HG03521 (cell line): Measurements from ENCODE around the gene FAM241B.

Experiments
- ATAC-seq: cut with Tn5 transposase; IDR thresholded peaks from one replicate; pipeline ENCODE4 v1.9.1; 2021; ENCODE audit warnings: mild to moderate bottlenecking, moderate library complexity; ENCODE audit not compliant: unreplicated experiment

Gene FAM241B, protein sequence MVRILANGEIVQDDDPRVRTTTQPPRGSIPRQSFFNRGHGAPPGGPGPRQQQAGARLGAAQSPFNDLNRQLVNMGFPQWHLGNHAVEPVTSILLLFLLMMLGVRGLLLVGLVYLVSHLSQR

DNA sequence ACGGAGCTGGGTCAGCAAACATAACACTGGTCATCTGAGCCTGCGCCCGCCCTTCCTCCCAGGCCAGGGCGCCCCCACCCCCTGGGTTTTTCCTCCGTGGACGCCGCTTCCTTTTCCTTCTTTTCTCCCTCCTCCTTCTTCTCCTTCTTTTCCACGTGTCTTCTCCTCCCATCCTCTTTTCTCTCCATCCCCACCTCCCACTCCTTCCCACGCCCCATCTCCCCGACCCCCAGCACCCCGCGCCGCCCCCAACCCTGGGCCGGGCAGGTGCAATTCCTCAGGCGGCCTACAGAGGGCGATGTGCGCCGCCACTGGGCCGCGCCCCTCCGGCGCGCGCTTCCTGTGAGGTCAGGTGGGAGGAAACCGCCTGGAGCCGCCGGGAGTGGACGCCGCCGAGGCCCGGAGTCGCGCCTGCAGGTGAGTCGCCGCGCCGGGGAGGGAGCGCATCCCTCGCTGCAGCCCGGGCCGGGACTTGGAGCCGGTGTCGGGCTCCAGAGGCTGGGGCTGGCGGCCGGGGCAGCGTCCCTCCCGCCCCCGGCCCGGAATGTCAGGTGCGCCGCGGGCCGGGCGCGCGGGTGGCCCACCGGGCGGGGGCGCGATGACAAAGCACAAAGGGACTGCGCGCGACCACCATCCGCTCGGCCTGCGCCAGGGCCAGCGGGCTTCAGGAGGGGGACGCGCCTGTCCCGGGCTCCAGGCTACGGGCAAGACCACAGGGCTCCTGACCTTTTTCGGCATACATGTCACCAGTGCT is at the start of gene FAM241B:
FAM241B (plus strand) TSS at position 351 of the 754 bp plus-strand sequence. CDS start 1,497 bp downstream, outside the sequence.
- no peak for ATAC-seq

DNA sequence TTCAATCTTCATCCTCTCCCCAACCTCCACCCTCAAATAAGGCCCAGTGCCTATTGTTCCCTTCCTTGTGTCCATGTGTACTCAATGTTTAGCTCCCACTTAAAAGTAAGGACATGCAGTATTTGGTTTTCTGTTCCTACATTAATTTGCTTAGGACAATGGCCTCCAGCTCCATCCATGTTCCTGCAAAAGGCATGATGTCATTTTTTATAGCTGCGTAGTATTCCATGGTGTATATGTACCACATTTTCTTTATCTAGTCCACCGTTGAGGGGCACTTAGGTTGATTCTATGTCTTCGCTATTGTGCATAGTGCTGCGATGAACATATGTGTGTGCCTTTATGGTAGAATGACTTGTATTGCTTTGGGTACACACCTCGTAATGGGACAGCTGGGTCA is 49.6 kb upstream of the FAM241B start:
- ATAC-seq = no peak

DNA sequence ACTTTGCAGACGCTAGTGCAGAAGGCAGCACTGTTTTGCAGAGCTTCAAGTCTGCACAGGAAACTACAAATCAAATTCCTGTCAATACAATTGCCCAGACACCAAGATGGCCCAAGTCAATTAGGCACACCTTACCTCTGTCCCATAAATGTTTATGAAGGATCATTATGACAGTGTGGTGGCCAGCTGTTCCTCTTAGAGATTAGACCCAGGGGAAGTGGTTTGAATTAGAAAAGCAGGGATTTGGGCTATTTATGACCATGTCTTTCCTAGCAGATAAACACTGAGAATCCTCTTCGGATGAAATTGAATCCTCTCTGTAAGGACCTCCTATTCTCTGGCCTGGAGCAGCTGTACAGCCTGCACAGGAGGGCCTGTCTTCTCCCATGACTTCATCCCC is 46.9 kb upstream of the FAM241B start:
- ATAC-seq = no peak

DNA sequence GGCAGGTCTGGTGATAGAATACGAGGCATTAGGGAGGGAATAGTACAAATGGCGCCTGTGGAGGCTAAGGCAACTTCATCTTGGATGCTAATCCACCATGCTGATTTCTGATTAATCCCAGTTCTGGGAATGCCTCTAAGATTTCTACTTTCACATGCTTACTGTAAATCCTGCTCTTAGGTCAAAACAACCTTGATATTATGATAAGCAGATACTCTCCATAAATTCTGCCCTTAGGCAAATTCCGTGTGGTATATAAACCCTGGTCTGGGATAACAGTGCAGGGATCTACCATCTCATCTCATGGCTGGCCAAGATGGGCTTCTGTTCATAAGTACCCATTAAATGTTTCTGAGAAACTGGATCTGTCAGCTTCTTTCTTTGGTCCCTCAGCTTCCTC is 45.4 kb upstream of the FAM241B start:
- no peak for ATAC-seq

DNA sequence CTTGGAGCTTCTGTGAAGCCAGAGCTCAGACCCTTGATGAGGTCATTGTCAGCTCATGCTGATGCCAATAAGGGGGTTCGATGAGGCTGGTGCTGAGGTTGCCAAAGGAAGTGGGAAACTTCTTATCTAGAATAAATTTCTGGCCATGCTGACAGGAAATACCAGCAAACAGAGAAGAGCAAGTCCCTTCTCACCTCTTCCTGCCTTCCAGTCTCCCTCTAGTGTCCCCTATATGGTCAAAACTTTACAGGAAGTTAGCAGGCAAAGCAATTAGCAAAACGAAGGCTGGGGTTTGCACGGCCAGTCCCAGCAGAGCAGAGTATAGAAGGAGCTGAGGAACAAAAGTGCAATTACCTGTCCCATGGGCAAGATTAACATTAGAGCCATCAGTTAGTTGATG is 41.7 kb upstream of the FAM241B start:
- no peak for ATAC-seq

DNA sequence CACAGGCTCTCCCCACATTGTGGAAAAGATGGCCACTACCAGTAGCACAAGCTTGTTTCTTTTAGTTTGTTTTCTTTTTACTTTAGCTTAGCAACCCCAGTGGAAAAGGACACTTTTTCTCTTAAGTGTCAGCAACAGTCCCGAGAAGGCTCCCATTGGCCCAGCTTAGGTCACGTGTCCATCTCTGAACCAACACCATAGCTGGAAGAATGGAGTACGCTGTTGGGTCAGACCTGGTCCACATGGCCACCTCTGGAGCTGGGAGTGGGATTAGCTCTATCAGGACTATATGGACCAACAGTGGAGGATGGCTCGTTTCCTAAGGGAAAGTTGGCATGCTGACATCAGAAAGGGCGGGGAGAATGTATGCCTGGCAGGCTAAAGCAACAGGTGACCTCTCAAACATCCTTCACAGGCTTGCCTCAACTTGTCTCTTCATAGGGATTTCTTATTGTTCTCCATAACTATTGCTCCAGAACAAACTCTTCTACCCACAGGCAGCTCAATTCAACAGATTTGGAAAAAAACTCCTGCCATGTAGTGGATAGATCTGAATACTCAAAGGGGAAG is 29.2 kb upstream of the FAM241B start:
- ATAC-seq = no peak

DNA sequence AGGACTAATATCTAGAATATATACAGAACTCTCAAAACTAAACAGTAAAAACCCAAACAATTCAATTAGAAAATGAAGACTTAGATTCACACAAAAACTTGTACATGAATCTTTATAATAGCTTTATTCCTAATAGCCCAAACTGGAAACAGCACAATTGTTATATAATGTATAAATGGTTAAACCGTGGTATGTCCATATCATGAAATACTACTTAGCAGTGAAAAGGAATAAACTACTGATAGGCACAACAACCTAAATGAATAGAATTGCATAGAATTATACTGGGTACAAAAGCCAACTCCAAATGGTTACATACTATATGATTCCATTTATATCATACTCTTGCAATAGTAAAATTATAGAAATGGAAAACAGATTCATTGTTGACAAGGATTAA is 21.0 kb upstream of the FAM241B start:
- ATAC-seq = no peak

DNA sequence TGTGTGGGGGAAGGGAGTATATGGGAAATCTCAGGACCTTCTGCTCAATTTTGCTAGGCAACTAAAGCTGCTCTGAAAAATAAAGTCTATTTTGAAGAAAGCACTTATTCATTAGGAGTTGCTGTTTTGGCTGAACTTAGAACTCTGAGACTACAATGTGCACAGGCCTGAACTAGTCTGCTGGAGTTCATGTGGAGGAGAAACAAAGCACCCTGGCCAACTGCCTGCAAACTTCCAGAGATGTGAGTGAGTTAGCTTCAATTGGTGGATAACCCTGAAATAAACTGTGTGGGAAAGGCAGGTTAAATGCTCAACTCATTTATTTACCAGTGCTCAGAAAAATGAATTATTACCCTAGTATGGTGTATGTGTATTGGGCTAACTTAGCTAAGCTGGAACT is 17.3 kb upstream of the FAM241B start:
- ATAC-seq = no peak

DNA sequence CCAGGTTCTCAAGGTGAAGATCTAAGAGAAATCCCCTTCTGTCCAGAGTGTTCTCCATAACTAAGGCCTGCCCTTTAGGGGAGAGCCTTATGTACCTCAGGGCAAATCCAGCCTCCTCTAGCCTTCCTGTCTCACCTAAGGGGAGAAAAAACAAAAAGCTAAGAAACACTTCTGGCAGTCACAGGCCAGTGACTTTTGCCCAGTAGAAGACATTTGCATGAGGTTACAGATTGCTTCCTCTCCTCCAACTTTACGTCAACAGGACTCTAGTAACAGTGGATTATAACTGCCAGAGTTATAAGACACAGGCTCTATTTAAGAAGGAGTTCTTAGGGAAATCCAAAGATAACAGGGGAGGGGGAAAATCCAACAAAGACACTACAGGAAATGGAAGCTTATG is 15.9 kb upstream of the FAM241B start:
- ATAC-seq = no peak

DNA sequence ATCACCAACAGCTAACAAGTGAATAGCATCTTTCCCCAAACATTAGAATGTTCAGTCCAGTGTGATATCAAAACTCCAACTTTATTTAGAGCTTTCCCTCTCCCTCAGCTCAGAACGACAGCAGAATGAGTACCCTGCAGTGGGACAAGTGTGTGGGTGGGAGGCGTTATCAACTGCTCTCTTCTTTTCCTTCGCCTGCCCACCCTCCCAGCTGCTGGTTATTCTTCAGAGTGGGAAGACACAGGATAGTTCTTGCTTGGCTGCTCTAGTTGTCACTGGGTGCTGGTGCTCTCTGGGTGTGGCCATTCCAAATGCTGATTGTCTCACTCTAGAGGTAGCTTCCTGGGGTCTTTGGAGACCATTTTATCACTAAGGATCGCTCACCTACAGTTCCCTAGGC is 13.7 kb upstream of the FAM241B start:
- ATAC-seq = no peak

DNA sequence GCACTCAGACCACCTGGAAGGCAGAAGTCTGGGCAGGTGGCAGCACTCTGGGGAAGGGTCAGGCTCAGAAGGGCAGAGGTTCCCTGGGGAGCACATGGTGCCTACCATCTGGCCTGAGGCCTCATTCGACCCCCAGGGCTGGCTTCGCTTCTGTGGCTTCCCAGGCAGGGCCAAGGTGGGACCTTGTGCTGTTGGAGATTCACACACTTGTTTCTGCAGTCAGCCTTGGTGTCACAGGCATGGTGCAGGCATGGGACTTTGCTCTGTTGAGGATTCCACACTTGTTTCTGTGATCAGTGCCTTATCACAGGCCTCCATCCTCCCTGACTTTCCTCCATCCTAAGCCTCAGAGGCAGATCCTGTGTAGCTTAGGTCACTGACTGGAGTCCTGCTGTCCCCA is 11.3 kb upstream of the FAM241B start:
- ATAC-seq = no peak

DNA sequence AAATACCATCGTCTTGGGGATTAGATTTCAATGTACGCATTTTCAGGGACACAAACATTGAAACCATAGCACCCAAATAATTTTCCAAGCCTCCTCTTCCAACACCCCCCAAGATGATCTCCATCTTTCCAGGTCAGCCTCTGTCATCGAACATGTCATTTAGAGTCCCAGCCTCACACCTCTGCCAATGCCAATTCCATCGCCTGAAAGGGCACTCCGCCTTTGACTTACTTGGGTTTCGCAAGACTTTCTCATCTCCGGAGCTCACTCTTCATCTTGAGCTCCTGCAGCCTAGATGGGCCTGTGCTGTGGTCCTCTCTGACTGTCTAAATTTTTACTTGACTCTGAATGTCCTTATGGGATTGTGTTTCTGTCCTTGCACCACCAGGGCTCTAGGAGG is 10.4 kb upstream of the FAM241B start:
- ATAC-seq = no peak

DNA sequence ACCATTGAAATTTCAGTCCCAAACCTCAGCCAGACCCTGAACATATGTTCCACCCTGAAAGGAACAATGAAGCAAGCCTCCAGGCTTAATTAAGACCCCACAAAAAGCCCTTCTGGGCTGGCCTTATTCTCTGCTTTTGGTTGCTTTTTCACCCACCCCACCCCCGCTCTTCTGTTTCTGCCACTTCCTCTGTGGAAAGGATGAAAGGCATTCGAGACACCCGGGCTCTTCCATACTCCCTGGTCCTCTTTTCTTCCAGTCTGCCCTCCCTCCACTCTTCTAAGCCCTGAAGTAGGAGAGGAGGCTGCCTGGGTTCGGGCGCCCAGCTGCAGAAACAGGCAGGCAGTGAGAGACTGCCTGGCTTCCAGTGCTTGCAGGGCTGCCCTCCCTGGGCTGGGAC is 9.4 kb upstream of the FAM241B start:
- no peak for ATAC-seq

DNA sequence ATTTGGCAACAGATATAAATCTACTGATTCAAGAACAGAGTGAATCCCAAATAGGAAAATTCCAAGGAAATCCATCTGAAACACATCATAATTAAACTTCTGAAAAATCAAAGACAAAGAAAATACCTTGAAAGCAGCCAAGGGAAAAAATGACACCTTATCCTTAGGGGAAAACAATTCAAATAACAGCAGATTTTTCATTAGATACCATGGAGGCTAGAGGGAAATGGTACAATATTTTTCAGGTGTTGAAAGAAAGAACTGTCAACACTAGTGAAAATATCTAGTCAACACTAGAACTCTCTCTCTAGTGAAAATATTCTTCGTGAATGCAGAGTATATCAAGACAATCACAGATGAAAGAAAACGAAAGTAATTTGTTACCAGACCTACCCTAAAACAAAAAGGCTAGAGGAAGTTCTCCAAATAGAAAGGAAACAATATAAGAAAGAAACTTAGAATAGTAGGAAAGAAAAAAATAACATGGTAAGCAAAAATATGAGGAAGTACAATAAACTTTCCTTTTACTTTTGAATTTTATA is 5.7 kb upstream of the FAM241B start:
- ATAC-seq = no peak

DNA sequence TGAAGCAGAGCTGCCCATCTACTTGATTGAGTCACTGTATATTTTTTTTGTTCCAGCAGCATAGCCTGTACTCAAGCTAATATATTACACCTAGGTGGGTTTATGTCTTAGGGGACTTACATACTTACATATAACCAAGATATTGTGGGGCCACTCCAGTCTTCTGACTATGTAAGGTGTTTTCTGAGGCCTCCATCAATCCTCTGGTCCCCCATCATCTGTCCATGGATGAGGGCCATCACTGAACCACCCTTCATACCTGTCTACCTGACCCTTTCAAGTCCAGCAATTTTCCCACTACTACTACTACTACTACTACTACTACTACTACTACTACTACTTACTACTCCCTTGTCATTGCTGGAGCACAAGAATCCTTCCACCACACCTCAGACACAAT is 3.2 kb upstream of the FAM241B start:
- ATAC-seq = no peak

DNA sequence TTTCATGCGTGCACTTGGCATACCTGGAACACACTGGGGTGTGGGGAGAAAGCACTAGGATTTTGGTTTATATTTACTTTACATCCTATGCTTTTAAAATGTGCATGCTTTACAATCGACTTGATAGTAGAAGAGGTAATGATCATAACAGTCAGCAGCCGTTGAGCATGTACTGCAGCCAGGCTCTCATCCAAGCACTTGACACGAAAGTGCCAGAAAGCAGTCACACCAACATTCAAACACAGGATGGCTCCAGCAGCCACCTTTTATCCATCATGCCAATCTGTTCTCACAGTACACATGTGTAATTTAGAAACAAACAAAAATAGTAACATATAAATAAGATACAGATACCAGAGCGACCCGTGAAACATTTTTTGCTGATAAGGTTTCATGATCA is 1.2 kb upstream of the FAM241B start:
- no peak for ATAC-seq

DNA sequence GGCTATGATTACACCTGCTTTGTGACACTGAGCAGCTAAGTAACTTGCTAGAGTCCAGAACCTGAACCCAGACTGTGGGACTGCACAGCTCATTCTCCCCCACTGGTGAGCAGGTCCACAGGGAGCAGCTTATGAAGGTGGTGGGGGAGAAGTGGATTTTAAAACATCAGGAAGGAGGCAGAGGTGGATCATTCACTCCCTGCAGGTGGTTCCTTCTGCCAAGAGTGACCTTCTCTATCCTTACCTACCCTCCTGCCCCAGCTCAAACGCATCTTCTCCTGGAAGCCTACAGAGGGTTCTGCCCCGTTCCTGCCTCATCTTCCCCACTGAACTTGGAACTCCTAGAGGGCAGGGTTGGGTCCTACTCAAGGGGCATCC is 539 bp upstream of the FAM241B start:
- ATAC-seq = no peak

DNA sequence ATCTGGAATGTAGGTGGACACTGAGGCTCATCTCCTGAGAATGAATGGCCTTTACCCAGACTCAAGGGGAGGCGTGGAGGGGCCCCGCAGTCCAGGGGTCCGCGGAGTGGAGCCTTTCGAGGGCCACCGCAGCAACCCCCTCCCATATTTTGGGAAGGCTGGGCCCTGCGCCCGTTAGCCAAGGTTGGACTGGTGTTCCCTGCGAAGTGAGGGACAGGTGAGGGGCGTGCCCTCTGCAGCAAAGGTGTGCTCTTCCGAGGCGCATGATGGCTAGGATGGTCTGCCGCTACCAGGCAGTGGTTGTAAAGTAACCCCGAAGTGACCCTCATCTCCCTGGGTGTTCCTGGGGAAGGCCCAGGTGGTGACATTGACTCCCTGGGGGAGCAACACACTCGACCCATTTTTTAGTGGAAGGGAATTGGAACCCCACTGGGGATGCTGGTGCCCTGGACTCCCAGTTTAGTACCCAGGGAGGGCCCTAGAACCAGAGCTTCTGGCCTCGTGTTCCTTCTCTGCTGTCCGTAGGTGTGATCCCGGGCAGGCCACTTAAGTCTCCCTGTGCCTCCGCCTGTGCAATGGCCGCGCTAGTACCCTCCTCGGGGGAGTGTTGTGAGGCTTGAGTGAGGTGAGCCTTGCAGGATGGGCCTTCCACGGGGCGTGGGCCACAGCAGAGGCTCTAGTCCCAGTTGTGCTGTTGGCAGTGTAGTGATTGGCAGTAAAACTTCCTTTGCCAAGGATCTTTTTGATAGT is 779 bp downstream of the FAM241B start:
- ATAC-seq = no peak

DNA sequence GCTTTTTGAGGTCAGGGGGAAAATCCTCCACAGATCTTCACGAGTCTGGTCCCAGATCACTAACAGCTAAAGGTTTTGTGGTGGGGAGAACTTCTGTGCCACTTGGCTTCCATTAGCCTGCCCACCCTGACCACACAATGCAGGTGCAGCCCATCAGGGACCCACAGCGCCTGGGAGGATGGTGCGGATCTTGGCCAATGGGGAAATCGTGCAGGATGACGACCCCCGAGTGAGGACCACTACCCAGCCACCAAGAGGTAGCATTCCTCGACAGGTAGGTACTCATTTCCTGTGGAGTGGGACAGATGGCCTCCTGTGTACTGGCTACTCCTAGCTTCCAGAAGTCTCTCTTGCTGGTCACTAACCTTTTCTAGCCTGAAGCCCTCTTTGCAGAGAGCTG is 1.5 kb downstream of the FAM241B start:
- ATAC-seq = no peak

DNA sequence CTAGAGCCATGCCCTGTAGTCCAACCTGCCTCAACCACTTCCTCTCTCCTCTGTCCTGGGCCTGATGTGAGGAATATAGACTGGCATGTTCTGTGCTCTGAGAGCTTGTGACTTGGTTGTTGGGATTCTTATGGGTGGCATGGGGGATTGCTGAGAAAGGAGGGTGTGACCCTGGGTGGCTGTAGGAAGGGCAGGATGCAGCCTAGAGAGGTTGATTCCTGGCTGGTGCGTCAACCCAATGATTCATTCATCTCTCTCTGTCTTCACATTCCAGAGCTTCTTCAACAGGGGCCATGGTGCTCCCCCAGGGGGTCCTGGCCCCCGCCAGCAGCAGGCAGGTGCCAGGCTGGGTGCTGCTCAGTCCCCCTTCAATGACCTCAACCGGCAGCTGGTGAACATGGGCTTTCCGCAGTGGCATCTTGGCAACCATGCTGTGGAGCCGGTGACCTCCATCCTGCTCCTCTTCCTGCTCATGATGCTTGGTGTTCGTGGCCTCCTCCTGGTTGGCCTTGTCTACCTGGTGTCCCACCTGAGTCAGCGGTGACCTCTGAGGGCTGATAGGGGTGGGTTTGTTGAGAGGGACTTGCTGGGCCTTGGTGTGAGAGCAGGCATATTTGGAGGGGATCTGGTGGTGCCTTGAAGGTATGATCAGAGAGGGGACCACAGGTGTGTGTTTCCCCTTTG is 2.6 kb downstream of the FAM241B start:
- ATAC-seq = no peak
